Measurements from ENCODE around the gene GPRIN3.
"Not testable (repeated sequence)": the region's sequence is repeated elsewhere in the genome, so short reads cannot be mapped to it uniquely, and the experiment has no call there.

GPRIN3 gene

GRCh38 chr4:89217604-89218003, 90.0 kb downstream of the GPRIN3 start:
- DNase-seq (ENCODE audit: low read depth in 1 of 2, low spot score in 1 of 2) = no peak

DNA sequence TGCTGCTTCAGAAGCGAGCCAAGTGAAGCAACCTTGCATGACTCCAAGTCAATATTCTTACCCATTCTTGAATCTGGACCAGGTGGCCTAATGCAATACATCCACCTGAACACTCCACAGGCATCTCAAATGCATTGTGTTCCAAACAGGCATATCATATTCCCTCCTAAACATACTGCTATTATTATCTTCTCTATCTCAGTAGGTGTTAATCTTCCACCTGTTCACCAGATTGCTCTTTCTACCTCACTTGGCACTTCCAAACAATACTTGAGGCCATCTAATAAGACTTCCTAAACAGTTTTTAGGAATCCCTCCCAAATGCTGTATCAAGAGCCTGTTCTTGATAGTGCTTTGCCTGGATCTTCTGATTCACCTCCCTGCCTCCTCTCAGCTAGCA, 90.7 kb downstream of the GPRIN3 start:
- no peak for DNase-seq (ENCODE audit: low read depth in 1 of 2, low spot score in 1 of 2)

- DNase-seq (ENCODE audit: low read depth in 1 of 2, low spot score in 1 of 2) = no peak
Observed at GRCh38 chr4:89216422-89216821, 91.2 kb downstream of the GPRIN3 start.

- DNase-seq (ENCODE audit: low read depth in 1 of 2, low spot score in 1 of 2) = no peak
Observed at GRCh38 chr4:89215736-89216135, 91.9 kb downstream of the GPRIN3 start.

DNA sequence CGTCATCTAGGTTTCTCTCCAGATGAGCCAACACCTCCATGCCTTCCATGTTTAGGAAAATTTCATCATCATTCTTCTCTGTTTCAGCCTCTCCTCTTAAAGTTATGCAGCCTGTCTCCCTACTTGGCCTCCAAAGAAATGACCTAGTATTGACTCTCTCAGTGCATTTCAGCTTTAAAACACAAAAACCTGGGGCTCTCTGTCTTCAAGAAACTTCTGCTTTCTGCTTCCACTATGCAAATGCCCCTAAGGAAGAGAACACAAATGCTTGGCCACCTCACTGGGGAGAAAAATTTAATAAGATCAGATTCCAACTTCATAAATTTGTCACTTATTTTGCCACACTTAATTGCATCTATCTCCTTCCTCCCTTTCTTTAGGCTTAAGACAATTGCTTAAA, 93.3 kb downstream of the GPRIN3 start:
- no peak for DNase-seq (ENCODE audit: low read depth in 1 of 2, low spot score in 1 of 2)

DNA sequence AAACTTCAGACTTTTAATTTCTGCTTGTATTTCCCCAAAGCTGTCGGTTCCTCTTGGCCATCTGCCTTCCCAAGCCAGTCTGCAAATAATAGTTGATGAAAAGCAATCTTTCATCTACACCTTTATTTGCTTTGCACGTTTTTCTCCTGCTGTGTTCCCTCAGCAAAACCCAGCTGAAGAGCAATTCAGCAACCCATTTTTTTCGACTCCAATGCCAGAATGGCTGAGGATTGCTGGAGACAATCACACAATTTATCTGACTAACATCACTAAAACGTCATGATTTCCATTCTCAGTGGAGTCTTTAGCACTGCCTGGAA, 94.3 kb downstream of the GPRIN3 start:
- DNase-seq (ENCODE audit: low read depth in 1 of 2, low spot score in 1 of 2) = no peak

DNA sequence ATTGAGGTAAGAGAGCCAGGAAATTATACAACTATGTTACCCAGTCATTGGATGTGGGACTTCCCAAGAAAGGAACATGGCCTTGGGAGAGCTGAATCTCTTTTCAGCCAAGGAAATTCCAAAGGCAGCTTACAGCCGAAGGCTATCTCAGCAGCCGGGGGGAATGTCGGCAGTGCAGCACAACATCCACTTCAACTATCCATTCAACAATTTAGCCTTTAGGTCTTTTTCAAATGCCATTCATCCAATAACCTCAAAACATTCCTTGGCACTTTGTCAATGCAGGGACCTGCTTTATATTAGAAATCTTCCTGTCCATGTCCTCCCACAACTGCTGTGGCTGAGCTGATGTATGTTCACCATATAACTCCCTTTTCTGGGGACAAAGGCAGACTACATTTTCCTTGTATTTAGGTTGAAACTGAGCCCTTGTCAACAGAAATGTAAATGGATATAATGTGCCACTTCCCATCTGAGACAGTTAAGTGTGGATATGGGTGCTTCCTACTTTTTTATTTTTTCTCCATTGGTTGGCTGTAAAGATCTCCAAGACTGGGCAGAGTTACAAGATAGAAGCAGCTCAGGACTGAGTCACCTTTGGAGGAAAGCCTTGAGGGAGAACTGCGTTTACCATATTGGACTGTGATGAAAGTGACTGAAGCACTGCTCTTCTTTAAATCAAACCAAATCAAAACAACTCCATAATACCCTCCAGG, 94.8 kb downstream of the GPRIN3 start:
- no peak for DNase-seq (ENCODE audit: low read depth in 1 of 2, low spot score in 1 of 2)

GRCh38 chr4:89204624-89205023, 103.0 kb downstream of the GPRIN3 start:
- no peak for DNase-seq (ENCODE audit: low read depth in 1 of 2, low spot score in 1 of 2)

DNA sequence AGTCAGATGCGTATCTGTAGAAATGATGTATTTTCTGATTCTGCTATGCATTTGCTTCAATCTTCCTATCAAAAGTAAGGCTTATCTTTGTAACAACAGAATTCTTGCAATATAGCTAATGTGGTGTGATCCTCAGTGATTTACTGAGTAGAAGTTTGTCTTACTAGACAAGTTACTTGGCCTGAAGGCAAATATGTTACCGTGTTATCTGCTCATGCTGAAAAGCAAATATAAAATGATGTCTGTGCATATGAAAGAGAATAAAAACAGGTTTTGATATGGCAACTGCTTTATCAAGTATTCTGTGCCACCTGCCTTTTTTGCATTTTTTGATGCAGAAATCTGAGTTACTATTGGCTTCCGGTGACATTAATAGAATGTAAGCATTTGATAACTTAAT, 103.7 kb downstream of the GPRIN3 start:
- DNase-seq (ENCODE audit: low read depth in 1 of 2, low spot score in 1 of 2) = no peak

DNA sequence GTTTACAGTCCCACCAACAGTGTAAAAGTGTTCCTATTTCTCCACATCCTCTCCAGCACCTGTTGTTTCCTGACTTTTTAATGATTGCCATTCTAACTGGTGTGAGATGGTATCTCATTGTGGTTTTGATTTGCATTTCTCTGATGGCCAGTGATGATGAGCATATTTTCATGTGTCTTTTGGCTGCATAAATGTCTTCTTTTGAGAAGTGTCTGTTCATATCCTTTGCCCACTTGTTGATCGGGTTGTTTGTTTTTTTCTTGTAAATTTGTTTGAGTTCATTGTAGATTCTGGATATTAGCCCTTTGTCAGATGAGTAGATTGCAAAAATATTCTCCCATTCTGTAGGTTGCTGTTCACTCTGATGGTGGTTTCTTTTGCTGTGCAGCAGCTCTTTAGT, 108.2 kb downstream of the GPRIN3 start:
- not testable (repeated sequence) for DNase-seq (ENCODE audit: low read depth in 1 of 2, low spot score in 1 of 2)

GRCh38 chr4:89197920-89198319, 109.7 kb downstream of the GPRIN3 start:
- DNase-seq (ENCODE audit: low read depth in 1 of 2, low spot score in 1 of 2) = no peak

GRCh38 chr4:89196745-89197144, 110.9 kb downstream of the GPRIN3 start:
- DNase-seq (ENCODE audit: low read depth in 1 of 2, low spot score in 1 of 2) = no peak

- no peak for DNase-seq (ENCODE audit: low read depth in 1 of 2, low spot score in 1 of 2)
Observed at GRCh38 chr4:89196056-89196674, 111.4 kb downstream of the GPRIN3 start.

- DNase-seq (ENCODE audit: low read depth in 1 of 2, low spot score in 1 of 2) = no peak
Observed at GRCh38 chr4:89193843-89194242, 113.8 kb downstream of the GPRIN3 start.
